CD14-positive monocyte (primary cell): Measurements from ENCODE around the gene CRY1. TPM values are rescaled to one million over a fixed set of nuclear protein-coding genes. Genes with fewer than 3 reads are reported as not detected.

Experiments
- DNase-seq, 3 donors: peaks; one replicate each; pipeline ENCODE4 v3.0.0-alpha.2; 2011 to 2022
- H2AFZ ChIP-seq: 2 replicates; pipeline ENCODE4 v1.6.0; 2012; ENCODE audit warnings: mild to moderate bottlenecking, low read depth, low read length, inconsistent platforms; ENCODE audit not compliant: insufficient read depth, poor library complexity, severe bottlenecking
- H3K27ac ChIP-seq, 2 donors: 1 replicate in 1 of 2; 2 replicates in 1 of 2; pipeline ENCODE4 v1.5.1; 2012 to 2013; ENCODE audit warnings: low read length in 2 of 2, control low read depth in 1 of 2, inconsistent platforms in 1 of 2, low read depth in 1 of 2, mild to moderate bottlenecking in 1 of 2
- H3K27me3 ChIP-seq, 2 donors: one replicate each; pipeline versions ENCODE4 v1.6.0 to v1.6.1; 2011 to 2013; ENCODE audit warnings: low read length in 2 of 2; ENCODE audit not compliant: control insufficient read depth in 2 of 2, insufficient read depth in 2 of 2
- H3K36me3 ChIP-seq, 2 donors: replicated peaks in 1 of 2; 1 replicate in 1 of 2; 2 replicates in 1 of 2; pipeline versions ENCODE4 v1.5.1 to v1.6.1; 2012 to 2013; ENCODE audit warnings: low read length in 2 of 2, control low read depth in 1 of 2, inconsistent platforms in 1 of 2, mild to moderate bottlenecking in 1 of 2; ENCODE audit not compliant: insufficient read depth in 2 of 2, control insufficient read depth in 1 of 2
- H3K4me1 ChIP-seq, 2 donors: 1 replicate in 1 of 2; 2 replicates in 1 of 2; pipeline versions ENCODE4 v1.5.1 to v1.6.1; 2012 to 2013; ENCODE audit warnings: low read length in 2 of 2, control low read depth in 1 of 2, inconsistent platforms in 1 of 2, mild to moderate bottlenecking in 1 of 2, moderate library complexity in 1 of 2; ENCODE audit not compliant: insufficient read depth in 2 of 2, control insufficient read depth in 1 of 2
- H3K4me2 ChIP-seq: replicated peaks from 2 replicates; pipeline ENCODE3; 2012; ENCODE audit warnings: low read length, moderate library complexity, mild to moderate bottlenecking; ENCODE audit not compliant: poor library complexity, severe bottlenecking; ENCODE audit errors: extremely low read depth
- H3K4me3 ChIP-seq, 3 experiments: fragments of 200-600 bp in 1 of 3; sonication (generic) in 1 of 3; replicated peaks in 1 of 3; 1 replicate in 2 of 3; 2 replicates in 1 of 3; pipeline ENCODE4 v1.5.1; 2011 to 2013; ENCODE audit warnings: low read length in 3 of 3, mild to moderate bottlenecking in 3 of 3, control low read depth in 2 of 3, low read depth in 2 of 3, inconsistent platforms in 1 of 3, moderate library complexity in 1 of 3
- H3K79me2 ChIP-seq: 2 replicates; pipeline ENCODE4 v1.6.0; 2012; ENCODE audit warnings: mild to moderate bottlenecking, control low read depth, inconsistent platforms, low read length, moderate library complexity; ENCODE audit not compliant: insufficient read depth
- H3K9ac ChIP-seq: 2 replicates; pipeline ENCODE4 v1.6.0; 2017; ENCODE audit warnings: low read length, mild to moderate bottlenecking; ENCODE audit not compliant: insufficient read depth, poor library complexity, severe bottlenecking
- H3K9me3 ChIP-seq, 2 donors: replicated peaks in 1 of 2; 1 replicate in 1 of 2; 2 replicates in 1 of 2; pipeline versions ENCODE4 v1.5.1 to v1.6.1; 2012 to 2013; ENCODE audit warnings: low read length in 2 of 2, control low read depth in 1 of 2; ENCODE audit not compliant: control insufficient read depth in 1 of 2, insufficient read depth in 1 of 2
- H4K20me1 ChIP-seq: 2 replicates; pipeline ENCODE4 v1.6.0; 2012; ENCODE audit warnings: mild to moderate bottlenecking, low read length, control low read depth, moderate library complexity; ENCODE audit not compliant: insufficient read depth
- H3K27ac Mint-ChIP-seq, 7 donors: one replicate each; pipeline ENCODE4 v1.8.0; 2020; ENCODE audit warnings: mild to moderate bottlenecking in 7 of 7, mixed read lengths in 7 of 7, moderate library complexity in 6 of 7, inconsistent platforms in 2 of 7
- H3K27me3 Mint-ChIP-seq, 3 donors: one replicate each; pipeline ENCODE4 v1.8.0; 2021 to 2022; ENCODE audit warnings: low read depth in 3 of 3, mild to moderate bottlenecking in 3 of 3, mixed read lengths in 3 of 3, moderate library complexity in 3 of 3, inconsistent platforms in 1 of 3
- H3K36me3 Mint-ChIP-seq, 2 donors: one replicate each; pipeline ENCODE4 v1.8.0; 2020; ENCODE audit warnings: mixed read lengths in 2 of 2, inconsistent platforms in 1 of 2, mild to moderate bottlenecking in 1 of 2
- H3K4me1 Mint-ChIP-seq: one replicate; pipeline ENCODE4 v1.8.0; 2020; ENCODE audit warnings: mild to moderate bottlenecking, mixed read lengths
- H3K4me3 Mint-ChIP-seq, 2 donors: one replicate each; pipeline ENCODE4 v1.8.0; 2020; ENCODE audit warnings: mild to moderate bottlenecking in 2 of 2, mixed read lengths in 2 of 2, moderate library complexity in 1 of 2
- H3K9me3 Mint-ChIP-seq, 7 donors: one replicate each; pipeline ENCODE4 v1.8.0; 2020 to 2022; ENCODE audit warnings: mixed read lengths in 7 of 7, mild to moderate bottlenecking in 6 of 7, moderate library complexity in 6 of 7, inconsistent platforms in 2 of 7
- CTCF ChIP-seq: fragments of 200-600 bp; IDR thresholded peaks from one replicate; pipeline ENCODE4 v1.8.0; 2022; ENCODE audit warnings: antibody characterized with exemption, mild to moderate bottlenecking
- WGBS: methylation state at CpG from one replicate; pipeline ENCODE4 v1.1.5; 2013; ENCODE audit warnings: missing lambda C conversion rate; ENCODE audit not compliant: insufficient coverage; 5-methylcytosine and 5-hydroxymethylcytosine counted together
- intact Hi-C, 2 donors: fragments of 100-400 bp; cut with micrococcal nuclease; formaldehyde crosslinking; loops; one replicate each; pipeline versions ENCODE4 v1.15.0 to v1.15.1; 2023
- polyA plus RNA-seq, 3 donors: library from polyadenylated mRNA; depleted of rRNA in 1 of 3; unstranded in 2 of 3; stranded (reverse) in 1 of 3; fragments of 300-500 nt in 2 of 3; fragments of >200 nt in 1 of 3; fragmentation: Illumina TruSeq in 2 of 3; gene quantifications; 1 replicate in 2 of 3; 2 replicates in 1 of 3; pipeline ENCODE4 v1.2.3, GENCODE V29; 2012 to 2021

CRY1 gene
- polyA plus RNA-seq, 3 donors: 3.8 to 7.7 (median 5.8) TPM

GRCh38 chr12:107066691-107067090, 26.7 kb downstream of the CRY1 start:
- no peaks in the 10 kb centered on the region for H3K9me3 ChIP-seq
- Mint-ChIP-seq H3K9me3 (peaks cover 0 to 7% (median 3%) of the 10 kb centered on the region in 7 donors), H3K27ac (peak overlapping the region in 1 of 7 donors; percentile 21), H3K36me3 (no peaks in the 10 kb centered on the region), H3K4me1 (peaks cover 4% of the 10 kb centered on the region), H3K4me3 (no peak overlapping the region), H3K27me3 (peaks cover 0 to 1% (median 0%) of the 10 kb centered on the region in 3 donors)
- no peak overlapping the region for H2AFZ ChIP-seq
- H3K27ac ChIP-seq: no peak overlapping the region
- no peaks in the 10 kb centered on the region for H3K79me2 ChIP-seq
- TF ChIP-seq CTCF: no peak
- H3K9ac ChIP-seq: no peak overlapping the region
- no peak overlapping the region for H3K4me2 ChIP-seq
- no peaks in the 10 kb centered on the region for H4K20me1 ChIP-seq
- H3K27me3 ChIP-seq: no peaks in the 10 kb centered on the region
- intact Hi-C loops: no loop called here
- DNase-seq: no peak
- H3K4me3 ChIP-seq: no peak overlapping the region
- H3K36me3 ChIP-seq: no peaks in the 10 kb centered on the region
- 94% methylated on average over 3 of the region's 4 CpGs for WGBS
- no peaks in the 10 kb centered on the region for H3K4me1 ChIP-seq

- Histone ChIP-seq H3K9me3 (no peaks in the 10 kb centered on the region), H3K36me3 (no peaks in the 10 kb centered on the region), H3K27me3 (no peaks in the 10 kb centered on the region), H4K20me1 (no peaks in the 10 kb centered on the region), H2AFZ (no peak overlapping the region), H3K27ac (no peak overlapping the region), H3K79me2 (no peaks in the 10 kb centered on the region), H3K9ac (no peak overlapping the region), H3K4me3 (no peak overlapping the region), H3K4me1 (no peaks in the 10 kb centered on the region), H3K4me2 (no peak overlapping the region)
- peaks cover 0 to 7% (median 3%) of the 10 kb centered on the region in 7 donors for H3K9me3 Mint-ChIP-seq
- peaks cover 4% of the 10 kb centered on the region for H3K4me1 Mint-ChIP-seq
- H3K4me3 Mint-ChIP-seq: no peak overlapping the region
- no peaks in the 10 kb centered on the region for H3K36me3 Mint-ChIP-seq
- DNase-seq: no peak
- no peak for TF ChIP-seq CTCF
- intact Hi-C loops: no loop called here
- peaks cover 0 to 1% (median 0%) of the 10 kb centered on the region in 3 donors for H3K27me3 Mint-ChIP-seq
- H3K27ac Mint-ChIP-seq: no peak overlapping the region
These were observed 28.7 kb downstream of the CRY1 start for GRCh38 chr12:107064687-107065086.
